NB4 (cell line): ENCODE results near the gene TPBG.

Experiments used
- POLR2A ChIP-seq: IDR thresholded peaks from 2 replicates; pipeline ENCODE4 v1.6.1; 2011; ENCODE audit warnings: mild to moderate bottlenecking; ENCODE audit not compliant: insufficient read length; ENCODE audit errors: extremely low read depth
- TF ChIP-seq, protein P1 (sequence below): IDR thresholded peaks from one replicate; pipeline ENCODE4 v1.5.1; 2012; ENCODE audit warnings: low read depth, low read length

DNA sequence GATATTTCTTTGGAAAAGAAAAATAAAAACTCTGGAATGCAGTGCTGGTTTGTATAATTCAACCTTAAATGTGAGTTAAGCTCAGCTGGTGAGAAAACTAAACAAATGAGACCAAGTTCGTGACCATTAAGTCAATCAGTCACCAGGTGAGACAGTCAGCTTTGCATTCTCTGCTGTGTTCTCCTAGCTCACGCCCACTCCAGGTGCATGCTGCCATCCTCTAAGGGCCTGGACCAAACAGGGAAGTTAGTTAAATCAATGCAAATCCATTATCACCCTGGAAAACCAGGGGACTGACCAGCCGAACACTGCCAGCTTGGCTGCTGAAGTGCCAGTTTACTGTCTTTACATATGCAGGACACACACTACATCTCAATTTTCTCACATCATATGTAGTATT, 7.2 kb downstream of the TPBG start:
- TF ChIP-seq, protein P1, sequence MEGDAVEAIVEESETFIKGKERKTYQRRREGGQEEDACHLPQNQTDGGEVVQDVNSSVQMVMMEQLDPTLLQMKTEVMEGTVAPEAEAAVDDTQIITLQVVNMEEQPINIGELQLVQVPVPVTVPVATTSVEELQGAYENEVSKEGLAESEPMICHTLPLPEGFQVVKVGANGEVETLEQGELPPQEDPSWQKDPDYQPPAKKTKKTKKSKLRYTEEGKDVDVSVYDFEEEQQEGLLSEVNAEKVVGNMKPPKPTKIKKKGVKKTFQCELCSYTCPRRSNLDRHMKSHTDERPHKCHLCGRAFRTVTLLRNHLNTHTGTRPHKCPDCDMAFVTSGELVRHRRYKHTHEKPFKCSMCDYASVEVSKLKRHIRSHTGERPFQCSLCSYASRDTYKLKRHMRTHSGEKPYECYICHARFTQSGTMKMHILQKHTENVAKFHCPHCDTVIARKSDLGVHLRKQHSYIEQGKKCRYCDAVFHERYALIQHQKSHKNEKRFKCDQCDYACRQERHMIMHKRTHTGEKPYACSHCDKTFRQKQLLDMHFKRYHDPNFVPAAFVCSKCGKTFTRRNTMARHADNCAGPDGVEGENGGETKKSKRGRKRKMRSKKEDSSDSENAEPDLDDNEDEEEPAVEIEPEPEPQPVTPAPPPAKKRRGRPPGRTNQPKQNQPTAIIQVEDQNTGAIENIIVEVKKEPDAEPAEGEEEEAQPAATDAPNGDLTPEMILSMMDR: no peak
- TF ChIP-seq POLR2A: no peak
